ENCODE results near the gene MAP4K4. TPM values are rescaled to one million over a fixed set of nuclear protein-coding genes. Genes with fewer than 3 reads are reported as not detected.

Gene MAP4K4
- polyA plus RNA-seq, 2 donors, result 19.6 to 24.1 TPM

DNA sequence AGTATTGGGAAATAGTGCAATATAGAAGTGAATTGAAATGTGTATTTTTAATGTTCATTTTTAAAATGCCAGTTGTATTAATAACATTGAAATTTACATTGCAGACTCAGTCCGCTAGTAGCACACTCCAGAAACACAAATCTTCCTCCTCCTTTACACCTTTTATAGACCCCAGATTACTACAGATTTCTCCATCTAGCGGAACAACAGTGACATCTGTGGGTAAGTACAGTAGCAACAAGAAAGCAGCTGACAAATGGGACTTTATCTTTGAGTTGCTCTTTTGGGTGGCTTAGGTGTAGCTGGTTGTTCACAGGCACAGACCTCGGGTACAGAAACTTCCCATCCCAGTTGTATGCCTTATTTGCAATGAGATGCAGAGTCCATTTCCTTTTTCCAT is 176.0 kb downstream of the MAP4K4 start:
- Histone ChIP-seq H3K27ac (ENCODE audit: low read depth in 2 of 2, low read length in 1 of 2) (no peak overlapping the region), H3K4me1 (ENCODE audit: control insufficient read depth in 2 of 2, insufficient read depth in 2 of 2, low read length in 1 of 2) (no peaks in the 10 kb centered on the region), H3K27me3 (ENCODE audit: control insufficient read depth in 1 of 2, insufficient read depth in 2 of 2, low read length in 2 of 2) (no peaks in the 10 kb centered on the region), H3K36me3 (ENCODE audit: control insufficient read depth in 2 of 2, insufficient read depth in 2 of 2, low read length in 1 of 2) (peaks cover 2 to 37% of the 10 kb centered on the region in 2 donors), H3K9me3 (ENCODE audit: control insufficient read depth in 2 of 2, insufficient read depth in 1 of 2, low read depth in 1 of 2, low read length in 1 of 2) (no peaks in the 10 kb centered on the region), H3K4me3 (ENCODE audit: low read depth in 1 of 2, low read length in 2 of 2) (no peak overlapping the region)
- 82 to 85% methylated on average over 3 of the region's 3 CpGs for WGBS, 2 donors

DNA sequence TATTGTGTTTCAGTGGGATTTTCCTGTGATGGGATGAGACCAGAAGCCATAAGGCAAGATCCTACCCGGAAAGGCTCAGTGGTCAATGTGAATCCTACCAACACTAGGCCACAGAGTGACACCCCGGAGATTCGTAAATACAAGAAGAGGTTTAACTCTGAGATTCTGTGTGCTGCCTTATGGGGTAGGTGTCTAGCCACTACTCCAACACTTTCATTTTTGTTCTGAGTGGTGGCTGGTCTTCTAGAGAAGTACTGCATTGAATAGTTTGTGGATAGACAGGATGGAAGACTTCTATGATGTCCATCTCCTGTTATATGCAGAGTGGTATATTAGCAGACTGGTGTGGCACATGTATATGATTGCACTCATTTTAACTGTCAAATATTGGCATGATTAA is 176.6 kb downstream of the MAP4K4 start:
- Histone ChIP-seq H3K27ac (ENCODE audit: low read depth in 2 of 2, low read length in 1 of 2) (no peak overlapping the region), H3K4me1 (ENCODE audit: control insufficient read depth in 2 of 2, insufficient read depth in 2 of 2, low read length in 1 of 2) (no peaks in the 10 kb centered on the region), H3K9me3 (ENCODE audit: control insufficient read depth in 2 of 2, insufficient read depth in 1 of 2, low read depth in 1 of 2, low read length in 1 of 2) (no peaks in the 10 kb centered on the region), H3K36me3 (ENCODE audit: control insufficient read depth in 2 of 2, insufficient read depth in 2 of 2, low read length in 1 of 2) (peaks cover 2 to 38% of the 10 kb centered on the region in 2 donors), H3K4me3 (ENCODE audit: low read depth in 1 of 2, low read length in 2 of 2) (no peak overlapping the region), H3K27me3 (ENCODE audit: control insufficient read depth in 1 of 2, insufficient read depth in 2 of 2, low read length in 2 of 2) (no peaks in the 10 kb centered on the region)
- 94% methylated on average over 3 of the region's 3 CpGs for WGBS, 2 donors

DNA sequence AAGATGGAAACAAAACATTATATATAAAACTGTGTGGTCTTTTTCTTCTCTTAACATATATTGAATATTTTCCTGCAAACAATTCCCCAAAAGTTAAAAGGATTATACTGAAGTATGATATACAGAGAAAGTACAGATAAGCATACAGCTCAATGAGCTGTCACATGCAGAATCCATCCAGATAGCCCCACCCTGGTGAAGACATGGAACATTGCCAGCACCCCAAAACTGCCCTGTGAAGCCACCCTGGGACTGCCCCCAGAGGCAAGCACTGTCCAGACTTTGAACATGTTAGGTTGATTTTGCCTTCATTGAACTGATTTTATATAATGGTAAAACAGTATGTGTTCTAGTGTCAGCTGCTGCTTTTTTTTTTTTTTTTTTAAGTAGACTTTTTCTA is 182.0 kb downstream of the MAP4K4 start:
- Histone ChIP-seq H3K4me1 (ENCODE audit: control insufficient read depth in 2 of 2, insufficient read depth in 2 of 2, low read length in 1 of 2) (no peaks in the 10 kb centered on the region), H3K27ac (ENCODE audit: low read depth in 2 of 2, low read length in 1 of 2) (no peak overlapping the region), H3K4me3 (ENCODE audit: low read depth in 1 of 2, low read length in 2 of 2) (no peak overlapping the region), H3K36me3 (ENCODE audit: control insufficient read depth in 2 of 2, insufficient read depth in 2 of 2, low read length in 1 of 2) (peaks cover 6 to 21% of the 10 kb centered on the region in 2 donors), H3K27me3 (ENCODE audit: control insufficient read depth in 1 of 2, insufficient read depth in 2 of 2, low read length in 2 of 2) (no peaks in the 10 kb centered on the region), H3K9me3 (ENCODE audit: control insufficient read depth in 2 of 2, insufficient read depth in 1 of 2, low read depth in 1 of 2, low read length in 1 of 2) (no peaks in the 10 kb centered on the region)

DNA sequence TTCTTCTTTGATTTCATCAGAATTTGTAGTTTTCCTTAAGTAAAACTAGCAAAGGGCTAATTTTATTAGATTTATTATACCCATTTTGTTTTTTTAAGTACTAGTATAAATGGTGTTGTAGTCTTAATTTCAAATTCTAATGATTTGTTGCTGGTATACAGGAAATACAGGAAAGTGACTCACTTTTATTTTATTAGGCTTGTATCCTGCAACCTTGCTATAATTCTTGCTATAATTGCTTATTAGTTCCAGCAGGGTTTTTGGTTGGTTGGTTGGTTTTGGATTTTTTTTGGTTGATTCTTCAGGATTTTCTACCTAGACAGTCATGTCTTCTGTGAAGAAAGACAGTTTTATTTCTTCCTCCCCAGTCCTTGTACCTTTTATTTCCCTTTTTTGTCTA is 183.6 kb downstream of the MAP4K4 start:
- Histone ChIP-seq H3K9me3 (ENCODE audit: control insufficient read depth in 2 of 2, insufficient read depth in 1 of 2, low read depth in 1 of 2, low read length in 1 of 2) (no peaks in the 10 kb centered on the region), H3K36me3 (ENCODE audit: control insufficient read depth in 2 of 2, insufficient read depth in 2 of 2, low read length in 1 of 2) (peaks cover 6 to 12% of the 10 kb centered on the region in 2 donors), H3K4me3 (ENCODE audit: low read depth in 1 of 2, low read length in 2 of 2) (no peak overlapping the region), H3K27me3 (ENCODE audit: control insufficient read depth in 1 of 2, insufficient read depth in 2 of 2, low read length in 2 of 2) (no peaks in the 10 kb centered on the region), H3K4me1 (ENCODE audit: control insufficient read depth in 2 of 2, insufficient read depth in 2 of 2, low read length in 1 of 2) (no peaks in the 10 kb centered on the region), H3K27ac (ENCODE audit: low read depth in 2 of 2, low read length in 1 of 2) (no peak overlapping the region)

DNA sequence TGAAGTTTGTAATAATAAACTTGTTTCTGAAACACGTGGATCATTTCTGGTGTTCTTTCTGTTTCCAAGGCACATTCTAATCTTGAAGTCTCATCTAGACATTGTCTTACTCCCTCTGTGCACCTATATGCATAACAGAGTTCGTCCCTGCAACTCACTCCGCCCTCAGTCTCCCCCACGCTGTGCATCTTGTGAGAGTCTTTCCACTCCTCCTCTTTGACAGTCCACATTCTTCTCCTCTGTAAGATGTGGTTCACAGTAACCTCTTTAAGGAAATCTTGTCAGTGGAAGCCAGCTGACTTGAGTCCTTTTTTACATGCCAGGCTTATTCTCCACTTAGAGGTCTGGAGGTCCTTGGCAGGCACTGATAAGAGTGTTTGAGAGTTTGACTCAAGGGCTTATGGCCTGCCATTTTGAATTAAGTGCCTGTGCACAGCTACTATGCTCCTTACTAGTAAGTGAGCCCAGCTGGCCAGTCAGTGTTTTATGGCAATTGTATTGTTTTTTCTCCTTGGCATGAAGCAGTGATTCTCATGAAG is 185.3 kb downstream of the MAP4K4 start:
- Histone ChIP-seq H3K4me1 (ENCODE audit: control insufficient read depth in 2 of 2, insufficient read depth in 2 of 2, low read length in 1 of 2) (no peaks in the 10 kb centered on the region), H3K9me3 (ENCODE audit: control insufficient read depth in 2 of 2, insufficient read depth in 1 of 2, low read depth in 1 of 2, low read length in 1 of 2) (no peaks in the 10 kb centered on the region), H3K4me3 (ENCODE audit: low read depth in 1 of 2, low read length in 2 of 2) (no peak overlapping the region), H3K36me3 (ENCODE audit: control insufficient read depth in 2 of 2, insufficient read depth in 2 of 2, low read length in 1 of 2) (peaks cover 6 to 12% of the 10 kb centered on the region in 2 donors), H3K27me3 (ENCODE audit: control insufficient read depth in 1 of 2, insufficient read depth in 2 of 2, low read length in 2 of 2) (no peaks in the 10 kb centered on the region), H3K27ac (ENCODE audit: low read depth in 2 of 2, low read length in 1 of 2) (no peak overlapping the region)
- 86 to 90% methylated on average over 4 of the region's 4 CpGs for WGBS, 2 donors

DNA sequence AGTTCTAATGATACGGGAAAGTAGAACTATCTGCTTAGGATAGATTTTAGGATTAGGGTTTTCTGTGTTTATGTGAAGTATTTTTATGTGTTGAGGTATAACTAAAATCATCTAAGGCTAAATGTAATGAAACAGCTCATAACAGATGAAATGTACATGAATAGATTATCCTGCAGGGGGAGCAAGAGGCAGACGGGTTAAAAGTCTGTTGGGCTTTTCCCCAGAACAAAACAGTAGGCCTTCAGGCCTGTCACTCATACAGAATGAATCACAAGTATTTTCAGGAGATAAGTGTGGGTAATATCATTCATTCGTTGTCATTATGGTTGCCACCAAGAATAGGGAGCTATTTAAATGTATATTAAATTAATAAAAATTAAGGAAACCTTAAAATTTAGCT is 186.4 kb downstream of the MAP4K4 start:
- Histone ChIP-seq H3K27me3 (ENCODE audit: control insufficient read depth in 1 of 2, insufficient read depth in 2 of 2, low read length in 2 of 2) (no peaks in the 10 kb centered on the region), H3K4me3 (ENCODE audit: low read depth in 1 of 2, low read length in 2 of 2) (no peak overlapping the region), H3K27ac (ENCODE audit: low read depth in 2 of 2, low read length in 1 of 2) (no peak overlapping the region), H3K9me3 (ENCODE audit: control insufficient read depth in 2 of 2, insufficient read depth in 1 of 2, low read depth in 1 of 2, low read length in 1 of 2) (no peaks in the 10 kb centered on the region), H3K4me1 (ENCODE audit: control insufficient read depth in 2 of 2, insufficient read depth in 2 of 2, low read length in 1 of 2) (no peaks in the 10 kb centered on the region), H3K36me3 (ENCODE audit: control insufficient read depth in 2 of 2, insufficient read depth in 2 of 2, low read length in 1 of 2) (peaks cover 3 to 9% of the 10 kb centered on the region in 2 donors)
- 21 to 28% methylated on average over 3 of the region's 3 CpGs for WGBS, 2 donors

DNA sequence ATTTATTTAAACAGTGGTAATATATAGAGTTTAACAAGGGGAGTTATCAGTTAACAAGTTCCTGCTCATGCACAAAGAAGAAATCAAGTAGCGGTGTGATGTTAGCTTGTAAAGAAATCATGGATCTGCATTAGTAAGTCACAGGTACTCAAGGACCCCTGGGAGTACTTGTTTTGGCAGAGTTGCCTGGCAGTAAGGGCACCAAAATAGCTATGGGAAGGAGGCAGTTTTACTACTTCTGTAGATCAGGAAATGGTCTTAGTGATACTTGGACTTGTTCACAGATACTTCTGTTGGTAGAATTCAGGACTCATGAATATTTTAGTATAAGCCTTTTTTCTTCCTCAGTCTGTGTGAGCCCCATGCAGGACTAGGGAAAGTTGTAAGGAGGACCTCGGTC is 186.9 kb downstream of the MAP4K4 start:
- WGBS, 2 donors, result 77 to 78% methylated on average over 2 of the region's 2 CpGs
- Histone ChIP-seq H3K4me1 (ENCODE audit: control insufficient read depth in 2 of 2, insufficient read depth in 2 of 2, low read length in 1 of 2) (no peaks in the 10 kb centered on the region), H3K36me3 (ENCODE audit: control insufficient read depth in 2 of 2, insufficient read depth in 2 of 2, low read length in 1 of 2) (peaks cover 3 to 11% of the 10 kb centered on the region in 2 donors), H3K27me3 (ENCODE audit: control insufficient read depth in 1 of 2, insufficient read depth in 2 of 2, low read length in 2 of 2) (no peaks in the 10 kb centered on the region), H3K27ac (ENCODE audit: low read depth in 2 of 2, low read length in 1 of 2) (no peak overlapping the region), H3K9me3 (ENCODE audit: control insufficient read depth in 2 of 2, insufficient read depth in 1 of 2, low read depth in 1 of 2, low read length in 1 of 2) (no peaks in the 10 kb centered on the region), H3K4me3 (ENCODE audit: low read depth in 1 of 2, low read length in 2 of 2) (no peak overlapping the region)

DNA sequence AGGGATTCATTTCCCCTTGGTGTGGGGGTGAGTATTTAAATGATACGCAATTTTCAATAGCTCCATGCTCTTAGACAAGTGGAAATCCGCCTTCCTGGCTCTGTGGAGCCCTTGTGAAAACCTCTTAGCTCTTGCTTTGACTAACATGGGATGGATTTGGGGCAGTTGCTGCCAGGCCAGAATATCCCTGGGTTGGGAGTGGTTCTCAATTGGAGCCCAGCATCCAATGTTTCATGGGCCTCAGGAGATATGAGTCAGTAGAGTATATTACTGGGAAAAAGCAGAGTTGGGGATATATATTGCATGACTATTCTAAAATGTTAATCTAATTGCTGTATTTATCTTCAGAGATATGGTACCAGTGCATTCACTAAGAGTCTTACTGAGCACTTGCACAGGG is 189.8 kb downstream of the MAP4K4 start:
- H3K4me3 ChIP-seq (ENCODE audit: low read depth in 1 of 2, low read length in 2 of 2), result no peak overlapping the region
- peaks cover 5 to 16% of the 10 kb centered on the region in 2 donors for H3K36me3 ChIP-seq (ENCODE audit: control insufficient read depth in 2 of 2, insufficient read depth in 2 of 2, low read length in 1 of 2)
- H3K4me1 ChIP-seq (ENCODE audit: control insufficient read depth in 2 of 2, insufficient read depth in 2 of 2, low read length in 1 of 2), result no peaks in the 10 kb centered on the region
- H3K27ac ChIP-seq (ENCODE audit: low read depth in 2 of 2, low read length in 1 of 2), result no peak overlapping the region
- H3K27me3 ChIP-seq (ENCODE audit: control insufficient read depth in 1 of 2, insufficient read depth in 2 of 2, low read length in 2 of 2), result no peaks in the 10 kb centered on the region
- H3K9me3 ChIP-seq (ENCODE audit: control insufficient read depth in 2 of 2, insufficient read depth in 1 of 2, low read depth in 1 of 2, low read length in 1 of 2), result no peaks in the 10 kb centered on the region
- WGBS, 2 donors, result 96 to 97% methylated on average over 2 of the region's 2 CpGs

DNA sequence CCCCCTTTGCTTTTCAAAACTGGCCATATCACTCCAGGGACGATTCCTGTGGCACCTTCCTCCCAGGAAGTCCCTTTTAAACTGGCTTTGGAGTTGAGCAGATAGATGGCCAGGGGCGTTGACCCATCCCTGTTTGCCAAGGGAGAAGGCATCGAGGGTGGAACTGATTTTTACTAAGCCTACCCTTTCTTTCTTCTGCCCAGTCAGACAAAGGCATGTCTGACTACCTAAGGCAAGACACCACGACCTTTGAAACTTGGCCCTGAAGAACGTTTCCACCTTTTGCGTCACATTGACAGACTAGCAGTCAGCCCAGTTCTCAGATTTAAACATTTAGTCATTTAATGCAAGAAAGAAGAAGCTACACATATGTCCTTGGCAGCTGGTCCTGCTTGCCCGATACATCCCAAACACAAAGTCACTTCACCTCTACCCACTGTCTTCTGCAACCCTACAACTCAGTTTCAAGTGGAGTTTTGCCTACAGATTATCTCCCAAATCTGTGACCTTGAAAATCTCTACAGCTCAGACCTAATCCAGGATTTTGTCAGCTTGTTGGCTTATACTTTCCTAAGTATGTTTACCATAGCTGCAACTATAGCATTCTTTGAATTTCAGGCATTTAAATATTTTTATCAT is 192.1 kb downstream of the MAP4K4 start:
- Histone ChIP-seq H3K4me3 (ENCODE audit: low read depth in 1 of 2, low read length in 2 of 2) (no peak overlapping the region), H3K4me1 (ENCODE audit: control insufficient read depth in 2 of 2, insufficient read depth in 2 of 2, low read length in 1 of 2) (no peaks in the 10 kb centered on the region), H3K36me3 (ENCODE audit: control insufficient read depth in 2 of 2, insufficient read depth in 2 of 2, low read length in 1 of 2) (peaks cover 2 to 16% of the 10 kb centered on the region in 2 donors), H3K9me3 (ENCODE audit: control insufficient read depth in 2 of 2, insufficient read depth in 1 of 2, low read depth in 1 of 2, low read length in 1 of 2) (no peaks in the 10 kb centered on the region), H3K27me3 (ENCODE audit: control insufficient read depth in 1 of 2, insufficient read depth in 2 of 2, low read length in 2 of 2) (no peaks in the 10 kb centered on the region), H3K27ac (ENCODE audit: low read depth in 2 of 2, low read length in 1 of 2) (no peak overlapping the region)
- 64 to 77% methylated on average over 7 of the region's 7 CpGs for WGBS, 2 donors

DNA sequence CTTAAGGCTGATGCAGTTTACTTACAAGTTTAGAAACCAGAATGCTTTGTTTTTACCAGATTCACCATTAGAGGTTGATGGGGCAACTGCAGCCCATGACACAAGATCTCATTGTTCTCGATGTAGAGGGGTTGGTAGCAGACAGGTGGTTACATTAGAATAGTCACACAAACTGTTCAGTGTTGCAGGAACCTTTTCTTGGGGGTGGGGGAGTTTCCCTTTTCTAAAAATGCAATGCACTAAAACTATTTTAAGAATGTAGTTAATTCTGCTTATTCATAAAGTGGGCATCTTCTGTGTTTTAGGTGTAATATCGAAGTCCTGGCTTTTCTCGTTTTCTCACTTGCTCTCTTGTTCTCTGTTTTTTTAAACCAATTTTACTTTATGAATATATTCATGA is 194.9 kb downstream of the MAP4K4 start:
- peaks cover 2 to 15% of the 10 kb centered on the region in 2 donors for H3K36me3 ChIP-seq (ENCODE audit: control insufficient read depth in 2 of 2, insufficient read depth in 2 of 2, low read length in 1 of 2)
- WGBS, 2 donors, result 81 to 92% methylated on average over 3 of the region's 3 CpGs
- no peak overlapping the region for H3K4me3 ChIP-seq (ENCODE audit: low read depth in 1 of 2, low read length in 2 of 2)
- H3K9me3 ChIP-seq (ENCODE audit: control insufficient read depth in 2 of 2, insufficient read depth in 1 of 2, low read depth in 1 of 2, low read length in 1 of 2), result no peaks in the 10 kb centered on the region
- H3K27ac ChIP-seq (ENCODE audit: low read depth in 2 of 2, low read length in 1 of 2), result no peak overlapping the region
- no peaks in the 10 kb centered on the region for H3K4me1 ChIP-seq (ENCODE audit: control insufficient read depth in 2 of 2, insufficient read depth in 2 of 2, low read length in 1 of 2)
- no peaks in the 10 kb centered on the region for H3K27me3 ChIP-seq (ENCODE audit: control insufficient read depth in 1 of 2, insufficient read depth in 2 of 2, low read length in 2 of 2)

All from esophagus (tissue), 2 donors.